Peyer's patch (tissue), 4 donors: ENCODE results near the gene MORF4L1.

Experiments
- CTCF ChIP-seq, 6 experiments: fragments of 450-650 bp in 4 of 6; fragments of 200-600 bp in 2 of 6; sonication (generic) in 1 of 6; IDR thresholded peaks; one replicate each; pipeline ENCODE4 v1.5.1; 2017 to 2019; ENCODE audit warnings: antibody characterized with exemption in 6 of 6, mild to moderate bottlenecking in 3 of 6, moderate library complexity in 1 of 6
- POLR2A ChIP-seq, 2 donors: fragments of 450-650 bp; IDR thresholded peaks; one replicate each; pipeline ENCODE4 v1.5.1; 2017; ENCODE audit warnings: antibody characterized with exemption in 2 of 2, mild to moderate bottlenecking in 2 of 2, moderate library complexity in 2 of 2

GRCh38 chr15:78875107-78875914 is 2.6 kb downstream of the MORF4L1 start:
- TF ChIP-seq POLR2A (IDR thresholded peaks at IDR 0.05) (no peak), CTCF (IDR thresholded peaks at IDR 0.05) (no peak)
